GM21723 (cell line): Measurements from ENCODE around the gene MARK2.

ENCODE experiments used
- ATAC-seq: cut with Tn5 transposase; IDR thresholded peaks from one replicate; pipeline ENCODE4 v1.9.1; 2021; ENCODE audit warnings: mild to moderate bottlenecking, moderate library complexity; ENCODE audit not compliant: unreplicated experiment

The MARK2 gene

DNA sequence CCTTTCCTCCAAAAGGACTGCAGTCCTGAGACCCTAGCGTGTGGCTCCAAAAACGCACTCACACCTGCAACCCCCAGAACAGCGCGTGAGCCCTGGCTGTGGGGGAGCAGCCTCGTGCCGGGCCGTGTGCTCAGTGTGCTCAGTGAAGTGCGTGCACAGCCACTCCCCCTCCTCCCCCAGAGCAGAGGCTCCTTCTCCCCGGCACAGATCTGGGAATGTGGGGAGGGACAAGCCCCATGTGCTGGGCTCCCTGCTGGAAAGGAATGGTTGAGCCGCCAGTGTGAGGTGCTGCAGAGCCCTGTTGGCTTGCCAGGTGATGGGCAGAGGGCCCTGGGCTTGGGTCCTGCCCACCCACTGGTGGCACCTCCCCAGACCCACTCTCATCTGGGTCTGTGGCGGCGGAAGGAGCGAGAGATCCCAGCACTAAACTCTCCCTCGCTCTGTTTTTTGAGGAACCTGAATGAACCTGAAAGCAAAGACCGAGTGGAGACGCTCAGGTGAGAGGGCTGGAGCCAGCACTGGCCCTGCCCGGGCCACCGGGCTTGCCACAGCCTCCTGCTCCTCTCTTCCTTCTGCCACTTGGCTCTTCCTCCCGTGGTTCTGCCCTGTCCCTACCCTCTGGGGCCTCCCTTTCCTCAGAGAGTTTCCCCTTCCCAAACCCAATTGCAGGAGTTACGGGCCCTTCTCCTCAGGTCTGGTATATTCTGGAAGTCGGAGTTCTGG is 69.1 kb downstream of the MARK2 start:
- ATAC-seq = no peak

DNA sequence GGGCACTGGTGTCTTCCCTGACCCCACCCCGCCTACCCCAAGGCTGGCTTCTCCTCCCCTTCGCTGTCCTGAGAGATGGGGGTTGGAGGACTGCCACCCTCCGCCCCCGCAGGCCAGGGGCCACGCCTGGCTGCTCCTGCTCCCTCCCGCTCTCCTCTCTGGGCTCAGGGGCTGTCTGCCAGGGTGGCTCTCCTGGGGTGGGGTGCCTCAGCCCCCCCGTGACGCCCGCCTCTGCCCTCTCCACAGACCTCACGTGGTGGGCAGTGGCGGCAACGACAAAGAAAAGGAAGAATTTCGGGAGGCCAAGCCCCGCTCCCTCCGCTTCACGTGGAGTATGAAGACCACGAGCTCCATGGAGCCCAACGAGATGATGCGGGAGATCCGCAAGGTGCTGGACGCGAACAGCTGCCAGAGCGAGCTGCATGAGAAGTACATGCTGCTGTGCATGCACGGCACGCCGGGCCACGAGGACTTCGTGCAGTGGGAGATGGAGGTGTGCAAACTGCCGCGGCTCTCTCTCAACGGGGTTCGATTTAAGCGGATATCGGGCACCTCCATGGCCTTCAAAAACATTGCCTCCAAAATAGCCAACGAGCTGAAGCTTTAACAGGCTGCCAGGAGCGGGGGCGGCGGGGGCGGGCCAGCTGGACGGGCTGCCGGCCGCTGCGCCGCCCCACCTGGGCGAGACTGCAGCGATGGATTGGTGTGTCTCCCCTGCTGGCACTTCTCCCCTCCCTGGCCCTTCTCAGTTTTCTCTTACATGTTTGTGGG is 69.9 kb downstream of the MARK2 start:
- ATAC-seq = no peak

DNA sequence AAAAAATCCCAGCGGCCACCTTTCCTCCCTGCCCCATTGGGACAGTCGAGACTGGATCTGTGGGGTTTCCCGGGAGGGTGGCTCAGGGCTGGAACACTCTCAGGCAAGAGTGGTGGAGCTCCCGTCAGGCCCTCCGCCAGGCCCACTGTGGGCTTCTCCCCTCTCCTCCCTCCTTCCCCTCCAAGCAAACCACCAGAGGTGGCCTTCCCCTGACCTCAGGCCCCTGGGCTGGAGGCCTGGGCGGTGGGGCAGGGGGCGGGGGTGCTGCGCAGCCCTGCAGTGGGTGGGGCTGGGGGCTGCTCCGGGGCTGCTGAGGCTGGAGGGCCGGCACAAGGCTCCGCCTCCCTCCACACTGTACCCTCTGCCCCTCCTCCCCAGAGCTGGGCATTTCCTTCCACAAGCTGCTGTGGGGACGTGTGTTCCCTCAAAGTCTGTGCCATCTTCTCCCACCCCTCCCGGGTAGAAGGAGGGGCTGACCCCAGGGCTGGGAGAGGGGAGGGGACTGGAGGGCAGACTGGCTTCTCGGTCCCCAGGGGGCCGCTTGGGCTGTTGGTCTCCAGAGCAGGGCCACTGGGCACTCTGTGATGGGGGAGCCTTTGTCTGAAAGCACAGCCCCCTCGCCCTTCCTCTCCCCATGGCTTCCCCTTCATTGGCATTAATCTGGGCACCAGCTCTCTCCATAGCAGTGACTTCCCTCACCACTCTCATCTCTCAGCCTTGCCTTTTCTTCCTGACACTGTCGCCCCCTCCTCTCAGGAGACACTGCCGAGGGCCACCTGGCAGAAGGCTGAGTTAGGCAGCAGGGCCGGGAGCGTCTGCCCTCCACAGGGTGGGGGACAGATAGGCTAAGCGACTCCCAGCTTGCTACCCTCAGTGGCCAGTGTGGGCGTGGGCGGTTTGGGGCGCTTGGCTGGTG is 70.9 kb downstream of the MARK2 start:
- ATAC-seq = no peak

DNA sequence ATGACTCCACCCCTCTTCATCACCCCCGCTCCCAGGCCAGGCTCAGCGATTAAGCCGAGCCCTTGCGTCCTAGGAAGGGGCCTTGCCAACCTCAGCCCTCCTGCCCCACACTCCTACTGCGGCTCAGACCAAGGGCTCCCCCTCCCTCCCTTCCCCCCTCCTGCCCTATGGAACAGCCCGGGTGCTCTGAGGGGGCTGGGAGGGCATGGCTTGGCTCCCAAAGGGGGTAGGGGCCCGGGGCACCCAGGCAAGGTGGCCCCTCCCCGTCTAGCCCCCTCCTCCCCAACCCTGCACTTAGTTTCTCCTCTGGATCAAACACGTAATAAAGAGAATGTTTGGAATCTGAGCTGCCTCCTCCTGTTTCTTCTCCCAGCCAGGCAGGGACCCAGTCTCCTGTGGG is 71.8 kb downstream of the MARK2 start:
- ATAC-seq = no peak

GRCh38 chr11:63911440-63911839 is 72.5 kb downstream of the MARK2 start:
- ATAC-seq = no peak

GRCh38 chr11:63911876-63912275 is 73.0 kb downstream of the MARK2 start:
- no peak for ATAC-seq

DNA sequence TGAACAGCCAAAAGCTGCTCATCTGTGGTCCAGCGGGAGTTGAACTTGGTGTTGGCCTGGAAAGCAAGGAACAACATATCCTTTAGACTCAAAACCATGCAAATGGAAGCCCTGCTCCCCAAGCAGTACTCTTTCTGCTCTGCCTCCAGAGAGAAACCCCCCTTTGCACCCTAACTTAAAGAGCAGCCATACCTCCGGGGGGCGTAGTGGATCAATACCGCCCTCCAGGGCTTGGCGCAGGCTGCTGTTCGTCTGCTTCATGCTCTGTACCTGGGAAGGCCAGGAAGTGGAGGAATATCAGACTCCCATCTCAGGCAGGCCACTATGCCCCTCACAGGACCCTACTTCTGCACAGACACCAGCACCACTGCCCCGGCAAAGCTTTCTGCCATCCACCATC is 73.8 kb downstream of the MARK2 start:
- no peak for ATAC-seq

DNA sequence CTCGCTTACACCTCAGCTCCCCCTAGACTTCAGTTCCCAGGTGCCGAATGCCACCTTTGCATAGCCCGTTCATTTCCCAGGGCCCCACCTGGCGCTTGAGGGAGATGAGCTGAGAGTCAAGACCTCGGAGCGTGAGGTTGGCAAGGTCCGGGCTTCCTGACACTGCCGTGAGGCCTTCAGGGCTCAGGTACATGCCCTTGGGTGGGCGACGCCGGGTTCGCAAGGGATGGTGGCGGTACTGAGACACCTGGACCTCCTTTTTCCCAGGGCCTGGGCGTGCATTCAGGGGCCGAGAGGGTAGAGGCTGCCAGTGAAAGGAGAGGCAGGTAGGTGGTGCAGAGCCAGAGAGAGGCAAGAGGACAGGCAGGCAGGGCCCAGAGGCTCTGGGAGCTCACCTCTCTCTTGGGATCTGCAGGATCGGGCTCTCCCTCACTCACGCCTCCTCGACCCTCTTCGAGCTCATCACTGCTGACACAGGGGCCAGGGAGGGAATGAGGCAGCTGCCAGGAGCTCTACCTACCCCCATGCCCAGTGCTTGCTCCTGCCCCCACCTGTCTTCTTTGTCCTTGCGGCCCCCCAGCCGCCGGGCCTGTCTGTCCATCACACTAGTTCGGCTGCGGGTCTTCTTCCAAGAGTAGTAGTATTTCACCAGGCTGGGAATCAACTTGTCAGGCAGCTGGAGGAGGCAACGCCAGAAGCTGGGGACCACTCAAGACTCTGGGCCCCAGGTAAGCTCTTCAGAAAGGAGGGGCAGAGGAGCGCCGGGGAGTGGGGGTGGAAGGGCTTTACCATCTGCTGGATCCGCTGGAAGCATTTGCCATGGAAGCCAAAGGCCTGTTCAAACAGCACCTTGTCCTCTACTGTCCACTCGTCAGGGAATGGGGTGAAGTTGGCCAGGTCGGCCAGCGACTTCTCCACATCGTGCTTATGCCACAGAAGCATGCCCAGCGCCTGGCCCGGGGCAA is 75.2 kb downstream of the MARK2 start:
- ATAC-seq = no peak

DNA sequence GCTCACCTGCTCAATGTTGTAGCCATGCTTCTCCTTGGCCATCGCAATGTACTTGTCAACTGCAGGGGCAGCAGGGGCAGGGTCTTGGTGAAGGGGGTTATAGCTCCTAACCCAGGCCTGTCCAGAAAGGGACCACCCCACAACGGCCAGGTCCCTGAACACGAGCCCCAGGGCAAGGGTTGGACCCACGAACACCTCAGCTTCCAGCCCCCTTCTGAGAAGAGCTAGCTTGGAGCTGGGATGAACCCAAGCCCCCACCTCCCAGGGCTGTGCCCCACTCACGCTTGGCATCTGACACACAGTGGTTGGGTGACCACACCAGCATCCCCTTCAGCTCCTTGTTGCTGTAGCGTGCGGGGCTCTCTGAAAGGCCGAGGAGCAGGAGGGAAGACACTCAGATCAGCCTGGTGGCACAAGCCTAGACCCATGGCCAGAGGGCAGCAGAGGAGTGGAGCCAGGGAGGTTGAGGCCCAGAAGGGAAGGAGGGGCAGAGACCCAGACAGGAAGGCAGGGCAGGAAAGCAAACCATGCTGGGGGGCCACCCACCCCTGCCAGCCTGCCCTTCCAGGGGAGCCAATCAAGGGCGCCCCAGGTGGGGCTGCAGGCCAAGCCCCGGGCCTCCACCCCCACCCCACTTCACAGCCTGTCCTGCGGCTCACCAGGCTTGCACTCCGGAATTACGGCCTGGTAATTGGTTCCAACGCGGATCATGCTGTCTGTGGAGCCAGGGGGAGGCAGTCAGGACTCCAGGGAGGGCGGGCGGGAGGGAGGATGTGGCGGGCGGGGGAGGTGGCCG is 76.2 kb downstream of the MARK2 start:
- ATAC-seq = no peak

- ATAC-seq = no peak
These were observed 77.3 kb downstream of the MARK2 start for GRCh38 chr11:63915961-63916836.

GRCh38 chr11:63916837-63917691 is 78.2 kb downstream of the MARK2 start, which contains the start of gene RCOR2:
Gene RCOR2, minus strand, starts transcription at chr11:63917164. Its CDS starts 708 bp downstream, at chr11:63916456.
- ATAC-seq = no peak

DNA sequence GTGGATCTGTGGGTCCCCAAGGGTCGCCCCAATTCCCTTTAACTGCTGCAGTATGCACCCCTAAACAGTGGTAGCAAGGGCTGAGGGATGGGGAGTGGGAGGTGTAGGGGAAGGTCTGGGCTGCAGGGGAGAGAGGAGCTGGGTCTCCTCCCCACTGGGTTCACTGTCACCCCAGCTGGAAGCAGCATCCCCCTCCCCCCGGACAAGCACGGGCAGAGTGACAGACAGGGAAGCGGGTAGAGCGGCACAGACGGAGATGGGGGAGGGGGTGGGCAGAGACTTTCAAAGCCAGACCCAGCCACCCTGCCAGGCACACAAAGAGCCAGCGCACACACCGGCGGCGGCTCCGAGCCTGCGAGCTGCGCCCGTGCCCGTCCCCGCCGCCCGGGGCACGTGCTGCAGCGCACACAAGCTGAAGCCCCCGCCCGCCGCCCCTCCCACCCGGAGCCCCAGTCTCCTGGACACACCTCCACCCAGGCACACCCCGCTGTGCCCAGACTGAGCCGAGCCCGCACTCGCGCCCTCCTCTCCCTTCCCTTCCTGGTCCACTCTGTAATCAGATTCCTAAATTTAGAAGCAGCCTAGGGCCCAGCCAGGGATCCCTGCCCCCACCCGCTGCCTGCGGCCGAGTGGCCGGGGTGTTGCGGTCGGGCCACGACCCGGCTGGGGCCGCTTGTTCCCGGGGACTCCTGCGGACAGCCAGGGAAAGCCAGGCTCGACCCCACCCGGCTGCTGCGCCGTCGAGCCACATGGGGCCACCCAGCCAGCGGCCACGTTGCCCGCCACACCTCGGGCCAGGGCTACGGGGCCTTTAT is 79.0 kb downstream of the MARK2 start:
- ATAC-seq = no peak

GRCh38 chr11:63918507-63919191 is 79.7 kb downstream of the MARK2 start:
- ATAC-seq = no peak

DNA sequence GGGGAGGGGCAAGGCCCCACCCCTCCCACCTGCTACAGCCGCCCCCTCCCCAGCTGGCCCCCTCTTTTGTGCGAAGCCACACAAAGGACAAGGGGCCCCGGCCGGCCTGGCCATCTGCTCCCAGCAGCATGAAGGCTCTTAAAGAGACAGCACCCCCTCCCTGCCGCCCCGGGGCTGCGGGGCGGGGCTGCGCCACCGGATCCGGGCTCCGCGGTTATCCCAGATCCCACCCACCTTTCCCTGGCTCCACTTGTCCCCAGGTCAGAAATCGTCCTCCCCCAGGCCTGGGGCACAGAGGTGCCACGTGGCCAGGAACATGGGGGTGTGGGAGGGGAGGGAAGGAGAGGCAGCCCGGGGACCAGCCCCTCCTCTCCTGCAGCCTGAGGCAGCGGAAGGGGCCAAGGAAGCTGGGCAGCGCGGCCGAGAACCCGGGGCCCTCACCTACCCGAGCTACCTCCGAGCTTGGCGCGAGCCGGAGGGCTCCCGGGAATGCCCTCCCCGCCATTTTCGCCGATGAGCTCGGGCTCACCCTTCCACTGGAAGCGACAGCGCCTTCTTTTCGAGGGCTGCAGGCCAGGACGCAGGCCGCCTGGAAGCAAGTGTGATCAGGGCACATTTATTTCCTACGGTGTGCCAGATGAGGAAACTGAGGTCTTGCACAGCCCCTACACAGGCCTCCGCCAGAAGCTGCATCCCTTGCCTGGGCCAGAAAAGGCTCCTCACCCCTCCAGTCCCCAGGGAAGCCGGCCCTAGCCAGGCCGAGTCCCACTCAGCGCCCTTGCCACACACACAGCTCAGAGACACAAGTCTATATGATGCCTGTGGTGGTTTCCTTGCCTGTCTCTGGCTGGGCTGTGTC is 80.6 kb downstream of the MARK2 start:
- ATAC-seq = no peak
